GM18520 (cell line): Measurements from ENCODE around the gene SLC48A1.

Source experiments
- ATAC-seq: cut with Tn5 transposase; IDR thresholded peaks from one replicate; pipeline ENCODE4 v1.9.1; 2021; ENCODE audit not compliant: unreplicated experiment

SLC48A1 gene

DNA sequence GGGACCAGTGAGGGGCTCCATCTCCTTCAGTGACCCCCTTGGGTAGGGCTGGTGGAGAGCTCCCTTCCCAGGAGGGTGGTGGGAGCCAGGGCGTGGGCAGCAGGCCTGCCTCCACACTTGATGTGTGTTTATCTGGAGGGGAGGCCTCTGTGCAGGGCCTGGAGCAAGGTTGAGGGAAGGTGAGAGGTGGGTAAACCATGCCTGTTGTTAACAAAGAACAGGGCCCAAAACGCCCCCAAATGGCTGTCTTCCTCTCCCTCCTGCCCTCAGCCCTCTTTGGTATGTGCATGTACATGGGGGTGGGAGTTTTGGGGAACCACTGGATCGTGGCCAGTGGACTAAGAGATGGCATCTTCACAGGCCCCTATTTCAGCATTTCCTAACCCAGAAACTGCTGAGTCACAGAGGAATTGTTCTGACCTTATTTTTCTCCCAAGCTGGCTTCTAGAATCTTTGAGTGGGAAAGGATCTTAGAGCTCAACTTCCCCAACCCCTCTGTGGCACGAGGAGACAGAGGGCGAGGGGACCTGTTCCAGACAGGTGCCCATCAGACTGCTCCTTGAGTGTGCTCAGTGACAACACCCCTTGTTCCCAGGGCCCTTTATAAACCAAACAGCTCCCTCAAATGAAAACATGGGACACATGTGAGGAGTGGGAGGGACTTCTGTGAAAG is 3.6 kb downstream of the SLC48A1 start:
- no peak for ATAC-seq

DNA sequence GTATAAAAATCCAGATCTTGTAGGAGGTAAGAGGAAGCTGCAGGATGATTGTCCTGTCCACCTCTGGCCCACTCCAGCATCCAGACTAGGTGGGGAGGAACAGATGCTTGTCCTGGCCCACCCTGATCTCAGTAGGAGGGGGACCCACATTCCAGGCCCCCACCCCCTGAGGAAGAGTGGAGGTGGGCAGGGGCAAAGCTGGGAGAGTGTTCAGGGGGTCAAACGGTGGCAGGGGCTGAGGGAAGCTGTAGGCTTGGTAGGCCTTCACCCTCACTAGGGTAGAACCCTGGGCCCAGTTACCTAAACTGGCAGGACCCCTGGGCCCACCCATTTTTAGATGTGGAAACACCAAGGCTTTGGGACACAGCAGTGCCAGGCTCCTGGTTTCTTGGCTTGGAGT is 4.1 kb downstream of the SLC48A1 start:
- ATAC-seq: no peak

DNA sequence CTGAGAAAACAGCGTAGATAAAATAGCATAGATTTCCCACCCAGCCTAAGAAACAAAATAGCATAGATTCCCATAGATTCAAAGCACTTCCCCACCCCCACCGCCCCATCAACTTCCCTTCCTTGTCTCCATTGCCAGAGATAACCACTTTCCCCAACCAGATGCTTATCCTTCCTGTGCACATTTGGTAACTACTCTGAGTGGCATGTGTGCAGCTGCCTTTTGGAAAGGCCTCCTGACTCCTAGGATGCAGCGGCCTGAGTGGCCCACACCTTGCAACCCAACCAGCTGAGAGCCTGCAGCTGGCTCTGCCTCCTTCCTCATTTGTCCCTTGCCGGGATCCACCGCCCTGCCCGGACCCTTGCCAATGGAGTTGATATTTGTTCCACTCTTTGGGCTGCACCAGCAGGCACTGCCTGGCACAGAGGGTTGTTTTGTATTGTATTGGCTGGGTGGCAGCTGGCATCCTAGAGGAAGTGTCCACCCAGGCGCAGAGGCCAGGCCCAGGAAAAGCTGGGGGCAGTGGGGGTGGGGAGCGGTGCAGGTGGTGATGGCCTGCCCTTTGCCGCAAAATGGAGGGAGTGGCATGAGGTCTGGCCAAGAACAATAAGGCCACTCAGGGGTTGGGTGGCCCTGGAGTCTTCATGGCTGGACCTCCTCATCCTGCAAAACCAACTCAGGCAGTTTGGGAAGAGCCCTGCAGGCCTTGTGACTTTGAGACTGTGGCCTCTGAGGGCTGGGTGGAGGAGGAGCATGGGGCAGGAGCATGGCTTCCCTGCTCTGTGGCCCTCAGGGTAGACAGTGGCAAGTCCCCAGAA is 4.9 kb downstream of the SLC48A1 start:
- ATAC-seq: no peak

DNA sequence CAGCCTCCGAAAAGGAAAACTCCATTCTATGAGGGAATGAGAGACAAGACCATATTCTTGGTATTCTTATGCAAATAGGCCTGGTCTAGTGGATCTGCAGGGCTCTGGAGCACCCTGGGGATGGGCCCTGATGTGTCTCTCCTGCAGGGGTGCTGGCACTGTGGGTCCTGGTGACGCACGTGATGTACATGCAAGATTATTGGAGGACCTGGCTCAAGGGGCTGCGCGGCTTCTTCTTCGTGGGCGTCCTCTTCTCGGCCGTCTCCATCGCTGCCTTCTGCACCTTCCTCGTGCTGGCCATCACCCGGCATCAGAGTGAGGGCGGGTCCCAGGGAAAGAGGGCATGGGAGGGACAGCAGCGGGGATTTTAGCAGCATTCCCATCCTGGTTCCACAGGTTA is 5.8 kb downstream of the SLC48A1 start:
- ATAC-seq: no peak

DNA sequence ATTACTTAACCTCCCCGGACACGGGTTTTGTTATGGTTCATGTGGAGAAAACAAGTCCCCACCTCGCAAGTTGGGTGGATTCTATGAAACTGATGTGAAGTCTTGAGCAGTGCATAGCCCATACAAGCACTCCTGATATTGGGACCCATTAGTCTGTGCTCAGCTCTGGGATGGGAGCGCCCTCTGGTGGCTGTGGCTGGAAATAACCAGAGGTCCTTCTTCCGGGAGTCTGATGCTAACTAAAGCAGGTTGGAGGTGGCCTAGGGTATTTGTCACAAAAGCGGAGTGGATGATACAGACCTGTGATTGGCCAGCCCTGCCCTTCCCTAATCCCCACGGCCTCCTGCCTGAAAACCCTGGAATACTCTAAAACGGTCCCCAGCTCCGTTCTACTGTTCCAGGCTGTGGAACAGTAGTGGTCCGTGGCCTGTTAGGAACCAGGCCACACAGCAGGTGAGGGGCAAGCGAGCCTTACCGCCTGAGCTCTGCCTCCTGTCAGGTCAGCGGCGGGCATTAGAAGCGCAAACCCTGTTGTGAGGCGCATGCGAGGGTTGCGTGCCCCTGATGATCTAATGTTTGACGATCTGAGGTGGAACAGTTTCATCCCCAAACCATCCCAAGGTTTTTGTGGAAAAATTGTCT is 6.4 kb downstream of the SLC48A1 start:
- ATAC-seq: peak; percentile 66

DNA sequence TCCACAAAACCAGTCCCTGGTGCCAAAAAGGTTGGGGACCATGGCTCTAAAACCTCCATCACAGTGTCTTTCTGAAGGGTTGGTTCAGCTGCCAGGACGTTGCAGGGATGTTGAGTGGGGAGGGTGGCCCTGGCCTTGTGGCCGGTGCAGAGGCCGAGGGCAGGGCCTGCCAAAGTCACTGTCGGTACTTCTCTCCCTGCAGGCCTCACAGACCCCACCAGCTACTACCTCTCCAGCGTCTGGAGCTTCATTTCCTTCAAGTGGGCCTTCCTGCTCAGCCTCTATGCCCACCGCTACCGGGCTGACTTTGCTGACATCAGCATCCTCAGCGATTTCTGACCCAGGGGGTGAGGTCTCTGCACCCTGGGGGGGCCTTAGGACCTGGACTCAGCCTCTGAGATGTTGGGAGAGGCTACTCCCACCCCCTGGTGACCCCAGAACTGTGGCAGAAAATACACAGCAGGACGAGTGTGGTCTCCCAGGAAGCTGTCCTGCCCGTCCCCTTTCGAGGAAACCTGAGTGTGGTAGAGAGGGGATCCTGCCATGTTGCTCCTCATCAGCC is 7.0 kb downstream of the SLC48A1 start:
- ATAC-seq: no peak

GRCh38 chr12:47781479-47782371 is 8.7 kb downstream of the SLC48A1 start:
- ATAC-seq: no peak

DNA sequence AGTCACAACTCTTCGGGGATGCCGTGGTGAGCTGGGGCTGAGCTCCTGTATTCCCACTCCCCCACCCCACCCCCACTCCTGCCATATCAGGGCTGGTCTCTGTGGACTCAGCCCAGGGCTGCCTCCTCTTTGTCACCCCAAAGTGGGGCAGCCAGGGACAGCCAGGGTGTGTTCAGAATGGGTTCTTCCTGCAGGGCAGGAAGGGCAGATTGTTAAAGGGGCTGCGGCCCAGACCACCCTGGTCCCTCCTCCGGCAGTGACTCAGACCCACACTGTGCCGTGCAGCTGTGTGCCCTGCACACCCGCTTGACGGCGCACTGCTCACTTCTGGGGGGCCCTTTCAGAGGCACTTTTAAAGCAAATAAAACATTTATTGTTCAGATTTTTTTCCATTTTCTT is 9.3 kb downstream of the SLC48A1 start:
- ATAC-seq: no peak

GRCh38 chr12:47783024-47783755 is 10.2 kb downstream of the SLC48A1 start:
- no peak for ATAC-seq

DNA sequence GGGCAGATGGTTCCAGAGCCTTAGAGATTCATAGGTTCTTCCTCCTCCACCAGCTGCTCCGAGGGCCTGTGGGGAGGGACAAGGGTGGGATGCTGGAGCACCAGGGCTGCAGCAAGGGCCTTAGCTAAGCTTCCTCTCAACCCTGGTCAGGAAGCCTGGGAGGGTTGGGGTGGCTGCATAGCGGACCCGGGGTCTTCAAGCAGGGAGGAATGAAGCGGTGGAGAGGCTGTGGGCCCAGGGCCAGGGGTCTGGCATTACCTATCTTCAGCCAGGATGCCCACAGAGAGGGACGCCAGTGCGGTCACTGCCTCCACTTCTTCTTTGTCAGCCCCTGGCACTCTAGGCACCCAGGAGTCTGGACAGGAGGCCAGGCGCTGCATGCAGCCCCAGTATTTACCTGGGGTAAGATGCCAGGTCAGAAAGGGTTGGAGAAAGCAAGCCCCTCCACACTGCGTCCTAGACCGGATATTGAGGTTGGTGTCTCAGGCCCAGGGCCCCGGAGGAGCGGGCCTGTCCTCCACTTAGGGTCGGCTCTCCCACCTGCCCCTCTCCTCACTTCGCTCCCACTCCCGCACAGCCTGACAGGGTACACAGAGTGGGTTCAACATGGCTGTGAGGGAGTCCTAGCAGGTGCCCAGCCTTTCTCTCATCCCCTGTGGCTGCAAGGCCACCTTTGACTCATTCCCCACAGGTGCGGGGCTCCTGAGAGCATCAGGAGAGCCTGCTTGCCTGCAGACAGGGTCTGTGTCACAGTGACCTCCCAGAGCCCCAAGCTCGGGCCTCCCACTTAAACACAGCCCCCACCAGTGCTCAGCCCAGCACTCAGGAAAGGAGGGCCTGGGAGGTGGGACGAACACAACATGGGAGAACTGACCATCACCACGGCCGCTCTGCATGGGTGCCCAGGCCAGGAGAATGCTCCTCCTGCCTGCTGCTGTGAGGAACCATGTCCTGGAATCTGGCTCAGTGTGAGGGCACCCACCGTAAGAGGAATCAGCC is 11.1 kb downstream of the SLC48A1 start:
- no peak for ATAC-seq

GRCh38 chr12:47785036-47785886 is 12.2 kb downstream of the SLC48A1 start:
- ATAC-seq: no peak

DNA sequence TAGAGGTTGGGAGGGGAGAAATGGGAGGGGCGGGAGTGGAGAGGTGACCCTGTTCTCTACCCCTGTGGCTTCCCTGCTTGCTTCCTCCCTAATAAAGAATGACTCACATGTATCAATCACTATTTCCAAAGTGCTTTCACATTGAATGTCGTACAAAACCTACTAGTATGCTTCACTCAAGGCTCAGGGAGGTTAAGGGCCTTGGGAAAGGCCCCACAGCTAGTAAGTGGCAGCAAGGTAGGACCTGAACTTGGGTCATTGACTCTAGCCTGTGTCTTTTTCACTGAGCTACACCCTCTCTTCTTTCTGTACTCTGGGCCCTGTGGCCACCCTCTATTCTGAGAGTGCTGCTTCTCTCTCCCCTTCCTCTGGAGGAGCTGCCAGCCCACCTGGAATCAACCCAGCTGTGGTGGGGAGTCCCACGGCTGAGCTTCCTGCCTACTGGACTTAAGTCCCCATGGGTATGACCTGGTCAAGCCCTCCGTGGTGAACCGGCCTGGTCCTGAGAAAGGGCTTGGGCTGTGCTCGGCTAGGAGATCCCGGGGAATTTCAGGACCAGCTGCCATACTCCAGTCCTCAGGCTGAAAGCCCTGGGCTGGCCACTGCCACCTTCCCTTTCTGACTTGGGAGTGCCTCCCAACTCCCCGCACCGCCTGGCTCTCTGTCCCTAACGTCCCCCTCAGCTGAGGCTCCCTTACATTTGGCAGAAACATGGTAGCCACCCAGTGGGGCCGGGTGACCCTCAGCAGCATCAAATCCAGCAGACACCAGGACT is 13.0 kb downstream of the SLC48A1 start:
- no peak for ATAC-seq

- ATAC-seq: no peak
Observed at GRCh38 chr12:47786662-47787280, 13.7 kb downstream of the SLC48A1 start.

DNA sequence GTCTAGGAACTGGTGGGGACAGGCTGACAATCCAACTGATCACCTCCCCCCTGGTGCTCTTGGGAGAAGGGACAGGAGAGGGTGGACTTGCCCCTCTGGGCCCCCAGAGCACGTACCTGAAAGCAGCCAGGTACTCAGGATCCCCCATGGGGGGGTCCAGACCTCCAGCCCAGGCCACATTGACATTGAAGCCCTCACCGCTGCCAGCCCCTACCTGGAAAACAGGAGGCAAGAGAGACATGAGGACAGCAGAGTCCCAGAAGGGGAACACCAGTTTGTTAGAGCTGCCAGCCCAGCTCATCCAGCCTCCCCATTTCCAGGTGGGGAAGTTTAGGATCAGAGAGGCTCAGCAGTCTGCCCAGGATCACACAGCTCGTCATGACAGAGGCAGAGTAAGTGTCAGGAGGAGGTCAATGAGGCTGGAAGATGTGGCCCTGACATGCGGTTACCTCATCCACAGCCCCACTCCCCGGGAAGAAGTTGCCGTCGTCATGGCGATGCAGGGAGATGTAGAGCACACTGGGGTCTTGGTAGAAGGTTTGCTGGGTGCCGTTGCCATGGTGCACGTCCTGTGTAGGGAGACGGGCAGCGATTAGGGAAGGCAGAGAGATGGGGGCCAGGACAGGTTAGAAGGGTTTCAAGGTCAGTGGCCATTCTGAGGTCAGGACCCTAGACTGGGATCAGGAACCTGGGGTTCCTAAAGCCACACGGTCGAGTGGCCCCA is 14.7 kb downstream of the SLC48A1 start:
- ATAC-seq: no peak

DNA sequence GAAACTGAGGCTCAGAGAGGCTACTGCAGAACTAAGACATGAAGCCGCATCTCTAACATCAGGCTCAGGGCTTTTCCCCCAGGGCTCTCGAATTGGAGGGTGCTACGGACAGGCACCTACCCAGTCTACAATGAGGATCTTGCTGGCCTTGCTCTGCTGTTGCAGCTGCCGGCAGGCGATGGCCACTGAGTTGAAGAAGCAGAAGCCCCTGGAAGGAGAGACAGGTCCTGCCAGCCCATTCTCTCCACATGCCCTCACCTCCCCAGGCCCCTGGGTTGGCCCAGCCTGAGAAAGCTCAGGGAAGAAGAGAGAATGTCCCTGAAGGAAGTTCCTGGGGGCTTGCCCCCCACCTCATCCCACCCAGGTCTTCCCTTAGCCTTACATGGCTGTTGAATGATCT is 16.1 kb downstream of the SLC48A1 start:
- ATAC-seq: no peak
